ENCODE measurements around the gene ZNF132. TPM values are rescaled to one million over a fixed set of nuclear protein-coding genes. Genes with fewer than 3 reads are reported as not detected.

ZNF132 gene
- total RNA-seq, 4 donors from 2014 or later = 1.8 to 2.7 (median 2.4) TPM

GRCh38 chr19:58429745-58430144 lies 10.2 kb downstream of the ZNF132 start:
- in situ Hi-C loops (cut with MboI; ENCODE audit: low sequenced_read_pairs in 4 of 4) = no loop called here
- intact Hi-C loops (cut with DNase I; ENCODE audit: low total_unique reads) = no loop called here
- H3K4me3 ChIP-seq = no peak overlapping the region
- DNase-seq (peak in 1 of 2 donors; percentile 25), ATAC-seq (peak; percentile 62 to 70)
- H3K27ac ChIP-seq = no peak overlapping the region
- TF ChIP-seq, protein P1, sequence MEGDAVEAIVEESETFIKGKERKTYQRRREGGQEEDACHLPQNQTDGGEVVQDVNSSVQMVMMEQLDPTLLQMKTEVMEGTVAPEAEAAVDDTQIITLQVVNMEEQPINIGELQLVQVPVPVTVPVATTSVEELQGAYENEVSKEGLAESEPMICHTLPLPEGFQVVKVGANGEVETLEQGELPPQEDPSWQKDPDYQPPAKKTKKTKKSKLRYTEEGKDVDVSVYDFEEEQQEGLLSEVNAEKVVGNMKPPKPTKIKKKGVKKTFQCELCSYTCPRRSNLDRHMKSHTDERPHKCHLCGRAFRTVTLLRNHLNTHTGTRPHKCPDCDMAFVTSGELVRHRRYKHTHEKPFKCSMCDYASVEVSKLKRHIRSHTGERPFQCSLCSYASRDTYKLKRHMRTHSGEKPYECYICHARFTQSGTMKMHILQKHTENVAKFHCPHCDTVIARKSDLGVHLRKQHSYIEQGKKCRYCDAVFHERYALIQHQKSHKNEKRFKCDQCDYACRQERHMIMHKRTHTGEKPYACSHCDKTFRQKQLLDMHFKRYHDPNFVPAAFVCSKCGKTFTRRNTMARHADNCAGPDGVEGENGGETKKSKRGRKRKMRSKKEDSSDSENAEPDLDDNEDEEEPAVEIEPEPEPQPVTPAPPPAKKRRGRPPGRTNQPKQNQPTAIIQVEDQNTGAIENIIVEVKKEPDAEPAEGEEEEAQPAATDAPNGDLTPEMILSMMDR (IDR thresholded peaks at IDR 0.05 in 4 of 5, conservative IDR thresholded peaks at IDR 0.05 in 1 of 5) = no peak
- TF ChIP-seq POLR2A (IDR thresholded peaks at IDR 0.05) = no peak
- H3K27me3 ChIP-seq = no peaks in the 10 kb centered on the region
- H3K36me3 ChIP-seq = peaks cover 13 to 58% of the 10 kb centered on the region in 2 donors
- H3K4me1 ChIP-seq = no peaks in the 10 kb centered on the region
- peaks cover 10 to 67% (median 50%) of the 10 kb centered on the region in 3 donors for H3K9me3 ChIP-seq

- Histone ChIP-seq H3K4me3 (no peak overlapping the region), H3K9me3 (peaks cover 4 to 56% (median 39%) of the 10 kb centered on the region in 3 donors), H3K36me3 (peaks cover 6 to 47% of the 10 kb centered on the region in 2 donors), H3K4me1 (no peaks in the 10 kb centered on the region), H3K27ac (no peak overlapping the region), H3K27me3 (no peaks in the 10 kb centered on the region)
- no peak for ATAC-seq
- intact Hi-C loops (cut with DNase I; ENCODE audit: low total_unique reads) (no loop called here), in situ Hi-C loops (cut with MboI; ENCODE audit: low sequenced_read_pairs in 4 of 4) (no loop called here)
- TF ChIP-seq POLR2A (IDR thresholded peaks at IDR 0.05) = no peak
- TF ChIP-seq, protein P1 (IDR thresholded peaks at IDR 0.05 in 4 of 5, conservative IDR thresholded peaks at IDR 0.05 in 1 of 5) = no peak
- no peak for DNase-seq
Observed at GRCh38 chr19:58428617-58429016, 11.3 kb downstream of the ZNF132 start.

GRCh38 chr19:58417071-58417470 lies 22.9 kb downstream of the ZNF132 start:
- DNase-seq = no peak
- no peaks in the 10 kb centered on the region for H3K27me3 ChIP-seq
- ATAC-seq = no peak
- H3K4me1 ChIP-seq = no peaks in the 10 kb centered on the region
- no peak overlapping the region for H3K4me3 ChIP-seq
- H3K9me3 ChIP-seq = no peaks in the 10 kb centered on the region
- TF ChIP-seq POLR2A (IDR thresholded peaks at IDR 0.05) = no peak
- TF ChIP-seq, protein P1 (IDR thresholded peaks at IDR 0.05 in 4 of 5, conservative IDR thresholded peaks at IDR 0.05 in 1 of 5) = no peak
- no peak overlapping the region for H3K27ac ChIP-seq
- in situ Hi-C loops (cut with MboI; ENCODE audit: low sequenced_read_pairs in 4 of 4) (no loop called here), intact Hi-C loops (cut with DNase I; ENCODE audit: low total_unique reads) (no loop called here)
- H3K36me3 ChIP-seq = peaks cover 3 to 58% of the 10 kb centered on the region in 2 donors

DNA sequence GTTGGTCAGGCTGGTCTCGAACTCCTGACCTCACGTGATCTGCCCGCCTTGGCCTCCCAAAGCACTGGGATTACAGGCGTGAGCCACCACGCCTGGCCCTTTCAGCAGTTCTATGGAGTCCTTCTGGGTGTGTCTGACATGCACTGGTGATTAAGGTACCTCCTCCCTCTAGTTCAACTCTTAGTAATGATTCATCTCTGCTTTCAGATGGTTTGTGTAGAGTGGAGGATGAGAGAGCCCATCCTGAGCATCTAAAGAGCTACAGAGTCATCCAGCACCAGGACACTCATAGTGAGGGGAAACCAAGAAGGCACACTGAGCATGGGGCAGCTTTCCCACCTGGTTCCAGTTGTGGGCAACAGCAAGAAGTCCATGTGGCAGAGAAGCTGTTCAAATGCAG lies 23.3 kb downstream of the ZNF132 start:
- intact Hi-C loops (cut with DNase I; ENCODE audit: low total_unique reads) = no loop called here
- H3K36me3 ChIP-seq = peaks cover 3 to 55% of the 10 kb centered on the region in 2 donors
- no peak overlapping the region for H3K4me3 ChIP-seq

More for the DNA sequence above, 23.3 kb downstream of the ZNF132 start:
- no peaks in the 10 kb centered on the region for H3K9me3 ChIP-seq
- TF ChIP-seq, protein P1 (IDR thresholded peaks at IDR 0.05 in 4 of 5, conservative IDR thresholded peaks at IDR 0.05 in 1 of 5) = no peak
- no peak for TF ChIP-seq POLR2A (IDR thresholded peaks at IDR 0.05)
- H3K27me3 ChIP-seq = no peaks in the 10 kb centered on the region
- DNase-seq = no peak
- in situ Hi-C loops (cut with MboI; ENCODE audit: low sequenced_read_pairs in 4 of 4) = no loop called here
- ATAC-seq = no peak
- H3K27ac ChIP-seq = no peak overlapping the region
- no peaks in the 10 kb centered on the region for H3K4me1 ChIP-seq
